CD4-positive, alpha-beta T cell treated with Interleukin-4 for 4 hours (primary cell): Measurements from ENCODE around the gene UBTF.
A peak's percentile ranks its signal among the peaks of the same experiment; 100 is the strongest.
"Not testable (repeated sequence)": the region's sequence is repeated elsewhere in the genome, so short reads cannot be mapped to it uniquely, and the experiment has no call there.

Experiments
- DNase-seq: peaks from one replicate; pipeline ENCODE4 v3.0.0-alpha.2; 2020

Gene UBTF

DNA sequence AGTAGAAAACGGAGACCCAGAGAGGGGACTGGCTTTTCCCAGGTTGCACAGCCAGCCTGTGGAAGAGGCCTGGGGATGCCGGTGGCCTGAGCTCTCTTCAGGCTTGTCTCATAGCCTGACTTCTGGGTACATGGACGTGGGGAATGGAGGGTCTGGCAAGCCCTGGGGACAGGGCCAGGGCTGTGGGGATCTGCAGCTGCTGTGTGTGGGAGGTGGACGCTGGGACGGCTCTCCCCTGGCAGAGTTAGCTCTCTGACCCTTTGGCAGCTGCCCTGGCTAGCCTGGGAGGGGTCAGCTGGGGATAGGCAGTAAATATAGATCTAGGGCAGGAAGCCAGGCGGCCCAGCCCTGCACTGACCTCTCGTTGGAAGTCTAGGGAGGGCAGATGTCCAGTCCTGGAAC, 28.0 kb upstream of the UBTF start:
- DNase-seq: no peak

DNA sequence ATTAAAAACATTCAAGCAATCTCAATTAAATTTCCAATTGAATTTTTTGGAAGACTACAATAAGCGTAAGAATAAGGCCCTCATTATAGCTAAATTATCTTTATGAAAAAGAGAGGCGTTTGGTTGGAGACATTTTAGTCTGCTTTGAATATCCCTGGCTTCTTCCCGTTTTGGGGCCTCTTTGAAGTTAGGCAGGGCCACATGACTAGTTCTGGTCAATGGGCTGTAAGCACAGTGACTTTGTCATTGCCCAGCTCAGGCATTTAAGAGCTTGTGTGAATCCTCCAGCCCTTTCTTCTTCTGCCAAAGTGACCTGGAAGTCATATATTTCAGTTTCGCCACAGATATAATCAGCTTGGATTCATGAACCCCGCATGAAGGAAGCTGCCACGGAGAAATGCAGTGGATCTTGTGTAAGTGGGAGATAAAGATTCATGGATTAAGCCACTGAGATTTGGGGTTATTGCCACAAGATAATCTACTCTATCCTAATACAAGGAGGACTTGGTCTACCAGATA, 21.7 kb upstream of the UBTF start:
- DNase-seq: no peak

DNA sequence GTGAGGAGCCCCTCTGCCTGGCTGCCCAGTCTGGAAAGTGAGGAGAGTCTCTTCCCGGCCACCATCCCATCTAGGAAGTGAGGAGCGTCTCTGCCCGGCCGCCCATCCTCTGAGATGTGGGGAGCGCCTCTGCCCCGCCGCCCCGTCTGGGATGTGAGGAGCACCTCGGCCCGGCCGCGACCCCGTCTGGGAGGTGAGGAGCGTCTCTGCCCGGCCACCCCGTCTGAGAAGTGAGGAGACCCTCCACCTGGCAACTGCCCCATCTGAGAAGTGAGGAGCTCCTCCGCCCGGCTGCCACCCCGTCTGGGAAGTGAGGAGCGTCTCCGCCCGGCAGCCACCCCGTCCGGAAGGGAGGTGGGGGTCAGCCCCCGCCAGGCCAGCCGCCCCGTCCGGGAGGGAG, 18.4 kb upstream of the UBTF start:
- DNase-seq: not testable (repeated sequence)

DNA sequence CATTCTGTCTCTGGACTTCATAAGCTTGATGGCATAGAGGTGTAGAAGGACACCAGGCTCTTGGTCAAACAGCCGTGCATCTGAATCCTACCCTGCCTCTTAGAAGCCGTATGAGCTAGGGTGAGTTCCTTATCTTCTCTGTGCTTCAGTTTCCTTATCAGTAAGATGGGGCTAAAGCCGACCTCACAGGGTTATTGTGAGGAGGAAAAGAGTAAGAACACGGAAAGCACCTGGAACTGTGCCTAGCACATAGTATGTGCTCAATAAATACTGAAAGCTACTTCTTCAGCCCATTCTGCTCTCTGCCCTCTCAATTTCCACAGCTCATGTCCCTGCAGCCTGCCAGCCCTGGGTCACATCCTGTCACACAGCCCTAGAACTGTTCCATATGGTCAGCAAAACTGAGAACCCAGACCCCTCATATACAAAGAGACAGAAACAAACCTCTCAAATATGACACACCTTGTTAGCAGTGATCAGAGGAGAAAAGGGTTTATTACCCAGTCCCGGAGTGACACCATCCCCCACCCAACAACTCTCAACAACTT, 17.0 kb upstream of the UBTF start:
- no peak for DNase-seq

DNA sequence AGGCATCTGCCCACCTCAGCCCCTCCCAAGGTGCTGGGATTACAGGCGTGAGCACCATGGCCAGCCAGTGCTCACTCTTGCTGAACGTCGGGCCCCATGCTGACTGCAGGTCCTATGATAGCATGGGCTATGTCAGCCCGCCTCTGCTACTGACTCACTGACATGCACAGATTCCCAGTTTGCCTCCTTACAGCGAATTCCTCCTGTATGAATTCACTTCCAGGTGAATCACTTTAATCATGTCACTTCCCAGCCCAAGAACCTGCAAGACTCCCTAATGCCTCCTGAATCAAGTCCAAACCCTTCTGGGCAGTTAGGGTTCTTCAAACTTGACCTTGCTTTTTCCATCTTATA, 16.1 kb upstream of the UBTF start:
- no peak for DNase-seq

DNA sequence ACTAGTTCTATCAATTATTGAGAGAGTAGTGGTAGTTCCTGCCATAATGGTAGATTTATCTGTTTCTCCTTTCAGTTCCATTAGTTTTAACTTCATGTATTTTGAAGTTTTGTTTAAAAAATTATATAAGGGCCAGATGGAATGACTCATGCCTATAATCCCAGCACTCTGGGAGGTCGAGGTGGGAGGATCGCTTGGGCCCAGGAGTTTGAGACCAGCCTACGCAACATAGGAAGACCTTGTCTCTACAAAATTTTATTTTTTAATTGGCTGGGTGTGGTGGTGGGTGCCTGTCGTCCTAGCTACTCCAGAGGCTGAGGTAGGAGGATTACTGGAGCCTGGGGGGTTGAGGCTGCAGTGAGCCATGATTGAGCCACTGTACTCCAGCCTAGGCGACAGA, 14.1 kb upstream of the UBTF start:
- no peak for DNase-seq

DNA sequence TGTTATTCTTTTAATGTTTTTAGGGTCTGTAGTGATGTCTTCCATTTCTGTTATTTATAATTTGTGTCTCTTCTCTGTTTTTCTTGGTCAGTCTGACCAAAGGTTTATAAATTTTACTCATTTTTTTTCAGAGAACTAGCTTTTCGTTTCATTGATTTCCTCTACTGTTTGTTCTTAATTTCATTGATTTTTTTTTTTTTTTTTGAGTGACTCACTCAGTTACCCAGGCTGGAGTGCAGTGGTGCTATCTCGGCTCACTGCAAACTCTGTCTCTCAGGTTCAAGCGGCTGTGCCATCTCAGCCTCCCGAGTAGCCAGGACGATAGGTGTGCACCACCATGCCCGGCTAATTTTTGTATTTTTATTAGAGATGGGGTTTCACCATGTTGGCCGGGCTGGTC, 12.6 kb upstream of the UBTF start:
- no peak for DNase-seq

DNA sequence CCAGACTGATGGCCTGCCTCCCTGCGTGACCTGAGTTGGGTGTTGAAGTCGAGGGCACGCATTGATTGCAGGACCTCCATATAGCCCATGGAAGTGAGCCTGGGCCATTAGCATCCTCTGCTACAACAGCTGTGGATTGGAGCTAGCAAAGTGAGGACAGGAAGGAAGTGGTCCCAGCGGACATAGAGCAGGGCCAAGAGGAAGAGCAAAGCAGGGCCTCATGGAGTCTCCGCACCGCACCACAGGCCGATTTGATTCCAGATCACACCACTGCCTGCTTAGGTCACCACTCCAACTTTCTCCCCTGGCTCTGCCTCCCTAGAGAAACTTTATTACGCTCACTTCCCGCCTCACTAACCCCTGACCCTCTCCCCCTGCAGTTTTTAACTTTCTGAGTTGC, 10.7 kb upstream of the UBTF start:
- no peak for DNase-seq

DNA sequence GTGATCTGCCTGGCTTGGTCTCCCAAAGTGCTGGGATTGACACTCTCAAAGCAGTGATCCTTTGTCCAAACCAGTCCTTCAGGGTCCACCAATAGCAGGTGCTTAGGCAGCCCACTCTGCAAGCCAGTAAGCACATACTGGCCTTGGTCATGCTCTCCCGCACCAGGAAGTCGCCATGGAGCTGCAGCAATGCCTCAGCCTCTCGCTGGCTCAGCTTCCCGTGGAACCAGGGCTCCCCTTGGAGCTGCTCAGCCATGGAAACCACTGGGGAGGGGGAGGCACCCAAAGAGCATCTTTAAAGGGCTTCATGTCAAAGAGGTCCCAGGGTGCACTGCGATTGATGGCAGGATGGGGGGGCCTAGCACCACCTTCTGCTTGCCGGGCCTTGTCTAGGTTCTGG, 9.6 kb upstream of the UBTF start:
- DNase-seq: no peak

DNA sequence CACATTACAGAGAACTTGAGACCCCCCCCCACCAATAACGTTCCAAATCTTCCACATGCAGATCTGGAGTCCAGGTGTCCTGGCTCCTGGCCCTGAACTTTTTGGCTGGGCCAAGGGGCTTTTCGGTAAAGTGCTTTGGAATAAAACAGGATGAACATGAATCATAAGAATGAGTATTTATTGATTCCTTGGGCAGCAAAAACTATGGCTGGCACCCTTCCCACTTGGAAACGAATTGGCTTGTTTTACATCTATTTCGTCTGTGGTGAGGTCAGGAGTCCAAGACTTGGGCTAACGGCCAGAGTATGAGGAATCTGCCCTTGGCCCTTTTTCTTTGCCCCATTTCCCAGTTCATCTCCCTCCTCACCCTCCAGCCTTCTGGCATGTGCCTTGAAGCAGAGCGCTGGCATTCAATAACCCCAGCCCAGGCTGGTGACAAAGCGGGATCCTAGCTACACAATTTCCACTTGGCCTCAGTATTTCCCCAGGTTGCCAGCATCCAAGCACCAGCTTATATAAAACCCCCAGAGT, 4.1 kb upstream of the UBTF start:
- no peak for DNase-seq

DNA sequence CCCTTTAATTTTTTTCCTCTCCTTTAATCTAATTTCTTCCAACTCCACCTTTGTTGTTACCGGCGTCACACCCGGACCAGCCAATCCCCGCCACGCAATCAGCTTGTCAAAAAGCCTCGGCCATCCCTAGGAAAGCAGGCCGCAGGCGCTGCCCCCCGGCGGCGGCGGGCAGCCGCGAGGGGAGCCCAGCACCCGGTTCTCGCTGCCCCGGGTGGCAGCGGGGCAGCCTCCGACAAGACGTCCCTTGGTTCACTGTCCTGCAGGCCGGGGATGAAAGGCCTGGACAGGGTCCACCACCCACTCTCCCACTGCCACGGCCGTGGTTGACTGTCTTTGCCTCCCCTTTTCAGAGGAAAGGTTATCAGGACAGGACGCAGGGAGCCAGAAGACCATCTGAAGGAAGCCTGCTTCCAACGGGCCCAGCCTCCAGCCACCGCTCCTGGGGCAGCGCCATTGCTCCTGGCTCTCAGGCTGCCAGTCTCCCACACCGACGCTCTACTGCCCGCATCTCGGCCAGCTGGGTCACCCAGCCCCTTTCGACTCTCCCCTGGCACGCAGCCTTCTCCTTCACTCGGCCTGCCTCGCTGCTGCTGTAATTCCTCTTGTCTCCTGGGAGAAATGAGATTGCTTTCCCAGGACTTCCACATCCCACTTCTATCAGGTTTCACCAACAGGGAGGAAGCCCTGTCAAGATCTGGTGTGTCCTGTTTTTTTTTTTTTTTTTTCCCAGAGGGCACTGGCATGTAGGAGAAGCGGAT, 2.8 kb upstream of the UBTF start:
- DNase-seq: peak; percentile 47

DNA sequence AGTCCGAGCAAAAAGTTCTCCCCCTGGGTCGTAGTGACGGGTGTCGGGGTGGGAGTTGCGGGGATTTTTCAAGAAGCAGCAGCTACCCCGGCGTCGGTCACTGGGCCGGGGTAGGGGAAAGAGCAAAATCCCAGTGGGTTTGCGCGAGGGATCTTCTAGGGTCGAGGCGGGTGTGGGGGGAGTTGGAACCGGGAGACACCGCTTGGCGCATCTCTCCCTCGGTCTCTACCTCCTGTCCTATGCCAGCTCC, 2.3 kb upstream of the UBTF start:
- no peak for DNase-seq

DNA sequence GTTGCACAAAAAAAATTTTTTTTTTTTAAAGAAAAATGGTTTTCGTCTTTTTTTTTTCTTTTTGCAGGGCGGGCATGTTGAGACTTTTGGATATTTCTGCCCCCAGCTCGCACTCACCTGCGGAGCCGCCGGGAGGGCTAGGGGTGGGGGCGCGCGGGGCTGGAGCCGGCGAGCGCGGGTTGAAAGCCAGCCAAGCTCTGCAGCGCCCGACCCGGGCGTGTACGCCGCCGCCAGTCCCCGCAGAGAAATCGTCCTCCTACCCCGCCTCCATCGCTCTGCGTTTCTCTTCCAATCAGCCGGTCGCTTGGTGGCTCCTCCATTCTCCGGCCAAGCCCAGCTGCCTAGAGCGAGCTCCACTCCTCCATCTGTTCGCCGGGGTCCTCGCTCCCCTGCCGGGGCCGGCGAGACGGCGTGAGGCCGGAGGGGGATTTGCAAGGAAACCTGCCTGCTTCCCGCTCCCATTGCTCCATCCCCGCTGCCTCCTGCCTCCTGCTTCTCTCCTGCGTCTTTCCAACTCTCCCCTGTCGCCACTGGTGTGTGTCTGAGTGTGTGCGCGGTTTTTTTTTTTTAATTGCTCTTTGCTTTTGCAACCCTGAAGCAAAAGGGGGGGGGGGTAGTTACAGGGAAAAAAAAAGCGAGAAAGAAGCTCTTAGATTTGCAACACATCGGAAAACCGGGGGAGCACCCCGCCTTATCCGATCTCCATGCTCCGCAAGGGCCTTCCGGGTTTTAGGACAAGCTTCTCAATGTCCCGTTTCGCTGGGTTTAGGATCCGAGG, 1.8 kb upstream of the UBTF start:
- peak; percentile 52 for DNase-seq

DNA sequence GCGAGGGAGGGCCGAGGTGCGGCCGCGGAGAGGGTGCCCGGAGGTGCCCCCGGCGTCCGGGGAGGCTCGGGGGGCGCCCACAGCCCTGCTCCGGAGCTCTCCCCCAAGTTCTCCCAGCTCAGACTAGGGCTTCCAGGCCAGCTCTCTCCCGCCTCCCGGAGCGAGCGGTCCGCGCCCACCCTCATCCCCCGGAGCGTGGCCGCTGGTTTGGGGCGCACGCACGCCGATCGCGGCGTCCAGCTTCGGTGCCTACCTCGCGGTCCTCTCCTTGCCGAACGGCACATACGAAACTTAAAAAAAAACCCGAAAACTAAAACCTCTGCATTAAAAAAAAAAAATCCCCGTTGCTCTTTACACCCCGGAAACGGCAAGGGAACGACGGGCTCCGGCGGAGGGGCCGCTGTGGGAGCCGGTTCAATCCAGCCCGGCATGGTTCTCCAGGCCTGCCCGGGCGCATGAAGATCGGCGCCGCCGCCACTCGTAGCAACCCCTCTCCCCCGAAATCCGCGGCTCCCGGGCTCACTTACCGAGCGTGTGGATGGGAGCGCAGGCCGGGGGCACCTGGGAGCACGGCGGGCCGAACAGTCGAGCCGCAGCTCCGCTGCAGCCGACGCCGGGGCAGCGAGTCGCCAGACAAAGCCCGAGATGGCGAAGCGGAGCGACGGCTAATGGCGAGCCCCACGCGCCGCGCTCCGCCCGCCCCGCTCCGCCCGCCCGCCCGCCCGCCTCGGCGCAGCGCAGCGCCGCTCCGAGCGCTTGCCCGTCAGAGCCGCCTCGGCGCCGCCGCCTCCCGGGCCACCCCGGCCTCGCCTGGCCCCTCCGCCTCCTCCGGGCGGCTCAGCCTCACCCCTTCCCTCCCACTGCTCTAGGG, 973 bp upstream of the UBTF start:
- peak; percentile 40 for DNase-seq

DNA sequence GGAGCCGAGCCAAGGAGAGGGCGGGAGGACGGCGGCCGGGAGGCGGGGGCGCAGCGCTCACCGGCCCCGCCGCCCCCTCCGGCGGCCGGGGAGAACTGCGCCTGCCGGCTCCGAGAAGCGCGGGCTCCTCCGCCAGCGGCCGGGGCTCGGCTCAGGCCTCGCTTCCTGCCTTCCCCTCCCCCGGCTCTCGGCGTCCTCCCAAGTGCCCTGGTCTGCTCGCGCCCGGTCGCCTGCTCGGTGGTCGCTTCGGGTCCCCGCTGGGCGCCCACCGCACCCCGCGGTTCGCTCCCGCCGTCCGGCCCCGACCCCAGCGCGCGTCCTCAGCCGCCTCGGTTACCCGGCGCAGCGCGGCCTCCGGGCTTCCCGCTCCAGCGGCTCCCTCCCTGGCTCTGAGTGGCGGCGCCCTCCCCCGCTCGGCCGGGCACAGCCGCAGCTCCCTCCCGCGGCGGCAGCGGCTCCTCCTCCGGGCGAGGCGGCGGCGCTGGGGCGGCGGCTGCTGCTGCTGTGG, 313 bp downstream of the UBTF start:
- peak; percentile 49 for DNase-seq

DNA sequence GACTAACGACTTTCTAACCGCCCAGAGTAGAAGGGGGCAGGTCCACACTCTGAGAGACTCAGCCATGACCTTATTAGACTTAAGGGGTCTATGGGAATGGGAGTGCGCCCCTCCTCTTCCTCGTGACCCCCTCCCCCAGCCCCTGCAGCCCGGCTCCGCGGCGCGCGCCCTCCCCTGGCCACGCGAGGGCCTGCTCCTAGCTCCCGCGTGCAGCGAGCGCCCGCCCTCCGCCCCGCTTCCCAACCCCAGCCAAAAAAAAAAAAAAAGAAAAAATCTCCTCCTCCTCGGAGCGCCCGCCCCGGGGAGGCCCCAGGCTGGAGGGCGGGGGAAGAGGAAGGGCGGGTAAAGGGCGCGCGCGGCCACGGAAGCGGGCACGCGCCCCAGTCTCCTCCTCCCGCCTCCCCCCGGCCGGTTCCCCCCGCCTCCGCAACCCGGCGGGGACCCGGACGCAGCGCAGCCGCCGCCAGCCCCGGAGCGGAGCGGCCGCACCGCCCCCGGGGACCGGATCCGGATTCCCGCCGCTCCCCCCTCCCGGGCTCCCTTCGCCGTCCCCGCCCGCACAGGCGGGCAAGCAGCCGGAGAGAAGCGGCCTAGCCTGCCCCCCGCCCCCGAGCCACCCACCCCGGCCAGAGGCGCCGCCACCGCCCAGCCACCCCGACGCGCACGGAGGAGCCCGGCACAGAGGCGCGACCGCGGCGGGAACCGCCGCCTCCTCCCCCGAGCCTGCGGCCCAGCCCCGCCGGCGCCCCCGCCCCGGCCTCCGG, 949 bp downstream of the UBTF start:
- peak; percentile 90 for DNase-seq

DNA sequence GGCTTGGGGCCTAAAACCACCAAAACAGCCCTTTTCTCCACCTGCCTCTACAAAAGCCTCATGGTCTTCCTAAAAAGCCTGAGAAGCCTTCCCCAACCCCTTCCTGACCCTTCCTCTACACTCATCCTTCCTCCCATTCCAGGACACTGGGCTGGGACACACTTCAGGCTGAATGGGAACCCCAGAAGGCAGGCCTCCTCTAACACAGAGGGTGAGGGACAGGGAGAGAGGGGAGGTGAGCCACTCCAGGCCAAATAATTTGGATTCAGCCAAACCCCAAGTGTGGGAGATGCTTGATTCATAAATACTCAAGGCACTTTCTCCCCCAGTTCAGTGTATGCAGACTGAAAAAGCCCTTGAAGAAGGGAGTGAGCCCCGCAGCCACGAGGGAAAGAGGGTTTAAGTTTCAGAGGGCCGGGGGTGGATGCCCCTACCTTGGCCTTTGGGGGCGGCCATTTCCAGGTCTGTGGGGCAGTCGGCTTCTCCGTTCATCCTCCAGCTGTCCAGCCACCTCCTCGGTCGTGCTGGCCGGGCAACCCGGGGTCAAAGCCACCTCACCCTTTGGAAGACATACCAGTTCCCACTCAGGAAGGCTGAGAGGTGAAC, 1.6 kb downstream of the UBTF start:
- DNase-seq: no peak

DNA sequence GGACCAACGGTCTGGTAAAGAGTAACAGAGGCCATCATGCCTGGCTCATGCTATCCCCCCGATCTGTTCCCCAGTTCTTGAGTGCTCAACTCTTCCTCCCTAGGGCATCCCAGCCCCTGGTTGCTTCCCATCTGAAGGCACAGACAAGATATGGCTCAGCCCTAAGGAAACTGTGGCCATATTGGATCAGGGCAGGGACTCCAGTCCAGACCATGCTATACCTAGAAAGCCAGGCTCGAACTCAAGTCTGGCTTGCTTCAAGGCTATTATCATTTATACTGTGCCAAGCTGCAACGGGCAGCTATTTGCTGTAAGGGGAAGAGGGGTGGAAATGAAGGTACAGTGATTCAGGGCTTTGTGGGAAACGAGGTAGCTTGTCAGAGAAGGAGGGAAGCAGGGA, 2.8 kb downstream of the UBTF start:
- no peak for DNase-seq

DNA sequence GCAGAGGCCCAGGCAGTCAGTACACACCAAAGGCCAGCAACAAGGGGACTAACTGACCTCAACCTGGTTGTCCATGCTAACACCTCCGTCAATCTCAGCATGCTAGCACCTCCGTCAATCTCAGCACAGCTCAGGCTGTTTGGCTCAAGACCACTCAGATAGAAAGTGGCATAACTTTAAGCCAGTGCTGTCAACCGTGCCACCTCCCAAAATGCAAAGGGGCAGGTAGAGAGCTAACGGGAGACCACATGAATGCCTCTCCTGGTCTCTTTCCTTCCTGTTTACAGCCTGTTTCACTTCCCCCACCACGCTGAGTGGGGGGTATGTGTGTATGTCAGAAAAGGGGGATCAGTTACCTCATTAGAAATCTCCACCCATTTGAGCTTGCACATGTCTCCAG, 3.3 kb downstream of the UBTF start:
- peak; percentile 48 for DNase-seq

DNA sequence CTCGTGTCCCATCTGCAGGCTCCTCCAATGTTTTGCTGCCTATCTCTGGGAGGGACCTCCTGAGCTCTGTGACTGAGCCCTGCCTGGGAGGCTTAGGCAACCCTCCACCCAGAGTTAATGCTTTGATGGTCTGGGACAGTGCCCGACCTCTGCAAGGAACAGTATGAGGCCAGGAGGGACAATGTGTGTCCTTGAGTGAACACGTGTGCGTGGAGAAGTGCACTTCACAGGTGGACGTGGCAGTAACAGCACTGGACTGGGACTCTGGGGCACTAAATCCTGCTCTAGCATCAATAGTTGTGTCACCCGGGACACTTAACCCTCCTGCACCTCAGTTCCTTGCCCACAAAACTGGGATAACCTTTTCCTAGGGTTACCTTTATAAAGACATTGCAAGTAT, 4.6 kb downstream of the UBTF start:
- no peak for DNase-seq

DNA sequence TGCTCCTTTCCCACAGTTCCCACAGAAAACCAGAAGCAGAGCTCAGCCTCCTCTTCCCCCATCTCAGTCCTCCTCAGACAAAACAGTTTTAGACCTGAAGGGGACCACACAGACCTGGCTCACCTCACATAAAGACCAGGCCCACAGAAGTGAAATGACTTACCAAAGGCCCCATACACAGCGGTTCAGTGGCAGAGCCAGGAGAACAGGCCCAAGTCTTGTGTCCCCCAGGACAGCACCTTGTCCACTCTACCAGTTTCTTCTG, 5.3 kb downstream of the UBTF start:
- DNase-seq: no peak
